GM06990 (cell line): ENCODE data around the gene EIF3K.
A peak's percentile ranks its signal among the peaks of the same experiment; 100 is the strongest.

ENCODE experiments used
- DNase-seq: peaks from one replicate; pipeline ENCODE4 v3.0.0-alpha.2; 2011; ENCODE audit not compliant: insufficient read length; ENCODE audit errors: extremely low read depth
- H3K27me3 ChIP-seq: replicated peaks from 2 replicates; pipeline ENCODE4 v1.6.0; 2011; ENCODE audit warnings: low read length; ENCODE audit not compliant: control insufficient read depth, insufficient read depth
- H3K36me3 ChIP-seq: 2 replicates; pipeline ENCODE4 v1.5.1; 2011; ENCODE audit warnings: low read length; ENCODE audit not compliant: control insufficient read depth, insufficient read depth
- H3K4me3 ChIP-seq: replicated peaks from 2 replicates; pipeline ENCODE4 v1.5.1; 2011; ENCODE audit warnings: low read depth, mild to moderate bottlenecking, control low read depth, low read length
- TF ChIP-seq, protein P1 (sequence below): IDR thresholded peaks from 2 replicates; pipeline ENCODE4 v1.5.1; 2011; ENCODE audit warnings: low read length, control low read depth, mild to moderate bottlenecking, inconsistent platforms; ENCODE audit not compliant: insufficient read depth, poor library complexity, severe bottlenecking

EIF3K gene

DNA sequence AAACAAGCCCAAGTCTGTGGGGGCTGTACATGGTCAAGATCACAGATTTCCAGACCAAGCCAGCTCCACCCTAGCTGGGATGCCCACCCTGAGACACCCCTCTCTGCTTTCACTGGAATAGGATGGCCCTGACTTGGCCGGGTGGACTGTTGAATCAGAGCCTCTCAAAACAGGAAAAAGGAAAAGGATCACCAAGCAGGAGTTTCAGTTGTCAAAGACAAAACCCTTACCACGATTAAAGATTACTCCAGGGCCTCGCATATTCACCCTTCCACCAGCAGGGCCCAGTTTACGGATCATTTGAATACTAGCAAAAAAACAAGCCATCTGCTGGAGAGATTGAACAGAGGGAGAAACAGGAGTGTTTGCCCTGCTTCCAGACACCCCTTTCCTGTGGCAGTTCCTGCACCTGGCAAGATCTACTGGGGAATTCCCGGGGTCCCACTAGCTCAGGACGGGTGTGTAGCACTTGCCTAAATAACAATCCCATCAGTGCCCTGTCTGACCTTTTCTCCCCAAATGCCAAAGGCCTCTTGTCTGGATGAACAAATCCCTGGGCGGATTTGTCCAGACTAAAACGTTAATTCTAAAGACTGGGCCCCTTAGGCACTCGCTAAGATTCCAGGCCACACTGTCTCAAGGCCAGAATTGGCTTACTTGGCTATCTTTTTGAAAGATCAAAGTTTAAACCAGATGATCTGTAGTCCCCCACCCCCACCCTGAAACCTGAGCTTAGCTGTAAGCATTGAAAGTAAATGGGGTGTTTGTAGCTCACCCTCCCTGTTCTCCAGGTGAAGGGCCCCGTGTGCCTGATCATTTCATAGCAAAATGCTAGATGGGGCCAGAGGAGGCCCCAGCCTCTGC, 66.9 kb downstream of the EIF3K start:
- TF ChIP-seq, protein P1, sequence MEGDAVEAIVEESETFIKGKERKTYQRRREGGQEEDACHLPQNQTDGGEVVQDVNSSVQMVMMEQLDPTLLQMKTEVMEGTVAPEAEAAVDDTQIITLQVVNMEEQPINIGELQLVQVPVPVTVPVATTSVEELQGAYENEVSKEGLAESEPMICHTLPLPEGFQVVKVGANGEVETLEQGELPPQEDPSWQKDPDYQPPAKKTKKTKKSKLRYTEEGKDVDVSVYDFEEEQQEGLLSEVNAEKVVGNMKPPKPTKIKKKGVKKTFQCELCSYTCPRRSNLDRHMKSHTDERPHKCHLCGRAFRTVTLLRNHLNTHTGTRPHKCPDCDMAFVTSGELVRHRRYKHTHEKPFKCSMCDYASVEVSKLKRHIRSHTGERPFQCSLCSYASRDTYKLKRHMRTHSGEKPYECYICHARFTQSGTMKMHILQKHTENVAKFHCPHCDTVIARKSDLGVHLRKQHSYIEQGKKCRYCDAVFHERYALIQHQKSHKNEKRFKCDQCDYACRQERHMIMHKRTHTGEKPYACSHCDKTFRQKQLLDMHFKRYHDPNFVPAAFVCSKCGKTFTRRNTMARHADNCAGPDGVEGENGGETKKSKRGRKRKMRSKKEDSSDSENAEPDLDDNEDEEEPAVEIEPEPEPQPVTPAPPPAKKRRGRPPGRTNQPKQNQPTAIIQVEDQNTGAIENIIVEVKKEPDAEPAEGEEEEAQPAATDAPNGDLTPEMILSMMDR = peak; percentile 33
- Histone ChIP-seq H3K27me3 (no peaks in the 10 kb centered on the region), H3K36me3 (no peaks in the 10 kb centered on the region; the same call in none of the 2 replicates), H3K4me3 (no peak overlapping the region)
- no peak for DNase-seq

DNA sequence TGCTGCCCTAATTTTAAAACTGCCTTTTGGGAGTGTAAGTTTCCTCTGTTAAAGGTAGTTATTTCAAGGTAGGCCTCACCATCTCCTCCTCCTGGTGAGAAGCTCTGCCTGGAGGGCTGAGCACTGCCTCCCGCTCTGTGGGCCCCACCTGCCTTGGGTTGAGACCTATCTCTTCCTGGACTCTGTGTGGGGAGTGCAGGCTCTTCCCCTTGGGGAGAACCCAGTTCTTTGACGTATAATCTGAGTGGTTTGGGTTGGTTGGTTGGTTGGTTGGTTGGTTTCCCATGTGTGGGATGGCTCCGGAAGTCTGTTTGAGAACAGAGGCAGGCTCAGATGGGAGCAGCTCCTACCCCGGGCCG, 67.5 kb downstream of the EIF3K start:
- Histone ChIP-seq H3K4me3 (no peak overlapping the region), H3K36me3 (no peaks in the 10 kb centered on the region; the same call in none of the 2 replicates), H3K27me3 (no peaks in the 10 kb centered on the region)
- DNase-seq = peak; percentile 43
- TF ChIP-seq, protein P1 = peak; percentile 24
